HCT116 (cell line): ENCODE data around the gene FBXO5. TPM values are rescaled to one million over a fixed set of nuclear protein-coding genes. Genes with fewer than 3 reads are reported as not detected.

Experiments used
- ATAC-seq: fragments of 200-7000 bp; cut with Tn5 transposase; 2 replicates; pipeline ENCODE4 v1.9.1; 2020; ENCODE audit warnings: mild to moderate bottlenecking, moderate library complexity
- BruUV-seq: library from RNA; stranded (reverse); fragments of 400-500 nt; replicated peaks from 2 replicates; lab custom pipeline; 2021; lab: Mats Ljungman, UMichigan
- CTCF ChIA-PET: fragments of 300-600 bp; sonication (Branson Sonifier 250); formaldehyde crosslinking; loops from one replicate; lab custom pipeline; 2021; ENCODE audit warnings: antibody characterized with exemption; lab: Charles Lee
- POLR2A ChIA-PET: fragments of 300-600, 350-600 bp; sonication (Branson Sonifier 250); formaldehyde crosslinking; loops from one replicate; lab custom pipeline; 2021; ENCODE audit warnings: antibody characterized with exemption; lab: Charles Lee
- RAD21 ChIA-PET, 2 experiments: fragments of 300-600 bp; sonication (Branson Sonifier 250); formaldehyde crosslinking; loops; one replicate each; lab custom pipeline; 2023; ENCODE audit warnings: low total read pairs in 2 of 2; ENCODE audit not compliant: uncharacterized antibody in 2 of 2, unreplicated experiment in 2 of 2, low non-redundant PET in 1 of 2; lab: Charles Lee
- DNase-seq: peaks from one replicate; pipeline ENCODE4 v3.0.0-alpha.2; 2010; ENCODE audit warnings: low read depth, low spot score
- H2AFZ ChIP-seq: fragments of 200-600 bp; shearing (Covaris generic), sonication (generic); 2 replicates; pipeline ENCODE4 v1.6.1; 2017; ENCODE audit warnings: low read depth, mixed run types, mixed read lengths, antibody characterized with exemption, low read length; ENCODE audit not compliant: poor library complexity, severe bottlenecking
- H3K27ac ChIP-seq: 2 replicates; pipeline ENCODE4 v1.5.1; 2012; ENCODE audit warnings: low read depth, low read length
- H3K27me3 ChIP-seq: fragments of 200-600 bp; sonication (generic); 2 replicates; pipeline ENCODE4 v1.6.1; 2016; ENCODE audit warnings: mixed run types, low read length, mixed read lengths; ENCODE audit not compliant: insufficient read depth
- H3K36me3 ChIP-seq, 2 experiments: fragments of 200-500 bp in 1 of 2; fragments of 200-600 bp in 1 of 2; sonication (Bioruptor generic) in 1 of 2; sonication (generic) in 1 of 2; 2 replicates each; pipeline versions ENCODE4 v1.5.1 to v1.6.1; 2014 to 2016; ENCODE audit warnings: low read length in 2 of 2, inconsistent platforms in 1 of 2, mixed read lengths in 1 of 2, mixed run types in 1 of 2; ENCODE audit not compliant: insufficient read depth in 2 of 2, control insufficient read depth in 1 of 2
- H3K4me1 ChIP-seq, 2 experiments: fragments of 200-600 bp in 1 of 2; sonication (generic) in 1 of 2; 2 replicates each; pipeline versions ENCODE4 v1.5.1 to v1.6.1; 2012 to 2017; ENCODE audit warnings: low read length in 2 of 2, inconsistent platforms in 1 of 2, mild to moderate bottlenecking in 1 of 2, mixed read lengths in 1 of 2, mixed run types in 1 of 2, moderate library complexity in 1 of 2; ENCODE audit not compliant: insufficient read depth in 2 of 2, control insufficient read depth in 1 of 2
- H3K4me2 ChIP-seq: fragments of 200-600 bp; sonication (generic); 2 replicates; pipeline ENCODE4 v1.6.1; 2017; ENCODE audit warnings: mixed run types, low read length, mixed read lengths
- H3K4me3 ChIP-seq, 2 experiments: fragments of 200-600 bp in 1 of 2; sonication (generic) in 1 of 2; replicated peaks in 1 of 2; 2 replicates each; pipeline ENCODE4 v1.5.1; 2011 to 2016; ENCODE audit warnings: low read length in 2 of 2, control low read depth in 1 of 2, low read depth in 1 of 2, mild to moderate bottlenecking in 1 of 2, mixed read lengths in 1 of 2, mixed run types in 1 of 2
- H3K79me2 ChIP-seq: fragments of 200-600 bp; sonication (generic); 2 replicates; pipeline ENCODE4 v1.6.1; 2017; ENCODE audit warnings: mild to moderate bottlenecking, mixed run types, low read length, moderate library complexity, mixed read lengths; ENCODE audit not compliant: insufficient read depth
- H3K9ac ChIP-seq: fragments of 200-600 bp; sonication (generic); 2 replicates; pipeline ENCODE4 v1.6.1; 2016; ENCODE audit warnings: low read length, mixed read lengths
- H3K9me2 ChIP-seq: fragments of 200-600 bp; sonication (generic), shearing (Covaris generic); 2 replicates; pipeline ENCODE4 v1.6.1; 2017; ENCODE audit warnings: mixed run types, mild to moderate bottlenecking, moderate library complexity; ENCODE audit not compliant: insufficient read depth
- H3K9me3 ChIP-seq, 2 experiments: fragments of 200-500 bp in 1 of 2; fragments of 200-600 bp in 1 of 2; sonication (Bioruptor generic) in 1 of 2; sonication (generic) in 1 of 2; 2 replicates each; pipeline ENCODE4 v1.6.1; 2014 to 2017; ENCODE audit warnings: low read length in 2 of 2, mixed read lengths in 2 of 2, inconsistent platforms in 1 of 2, low read depth in 1 of 2, mild to moderate bottlenecking in 1 of 2, mixed run types in 1 of 2, moderate library complexity in 1 of 2; ENCODE audit not compliant: control insufficient read depth in 1 of 2, insufficient read depth in 1 of 2
- H4K20me1 ChIP-seq: fragments of 200-600 bp; sonication (generic), shearing (Covaris generic); 2 replicates; pipeline ENCODE4 v1.6.1; 2017; ENCODE audit warnings: mixed run types, mild to moderate bottlenecking, moderate library complexity; ENCODE audit not compliant: insufficient read depth
- ATF3 ChIP-seq: IDR thresholded peaks from 2 replicates; pipeline ENCODE4 v1.6.1; 2012
- CEBPB ChIP-seq: IDR thresholded peaks from 2 replicates; pipeline ENCODE4 v1.6.1; 2012; ENCODE audit warnings: low read depth
- CTCF ChIP-seq, 3 experiments: fragments of 200-600 bp in 1 of 3; sonication (generic) in 1 of 3; IDR thresholded peaks in 2 of 3; conservative IDR thresholded peaks in 1 of 3; 2 replicates each; pipeline ENCODE4 v1.5.1; 2012 to 2017; ENCODE audit warnings: low read depth in 2 of 3, low read length in 2 of 3, antibody characterized with exemption in 1 of 3, borderline replicate concordance in 1 of 3, control low read depth in 1 of 3, mild to moderate bottlenecking in 1 of 3, mixed read lengths in 1 of 3, mixed run types in 1 of 3, moderate library complexity in 1 of 3; ENCODE audit not compliant: insufficient read depth in 1 of 3
- EGR1 ChIP-seq: IDR thresholded peaks from 2 replicates; pipeline ENCODE4 v1.6.1; 2012; ENCODE audit warnings: low read depth
- EZH2 ChIP-seq: fragments of 200-600 bp; sonication (generic); IDR thresholded peaks from 2 replicates; pipeline ENCODE4 v1.6.1; 2017; ENCODE audit warnings: antibody characterized with exemption, mixed run types
- MAX ChIP-seq: IDR thresholded peaks from 2 replicates; pipeline ENCODE4 v1.6.1; 2012
- POLR2AphosphoS5 ChIP-seq: IDR thresholded peaks from 2 replicates; pipeline ENCODE4 v1.6.1; 2011; ENCODE audit warnings: mild to moderate bottlenecking, low read depth, low read length, moderate library complexity
- SIN3A ChIP-seq: IDR thresholded peaks from 2 replicates; pipeline ENCODE4 v1.6.1; 2012; ENCODE audit warnings: low read depth
- SP1 ChIP-seq: IDR thresholded peaks from 2 replicates; pipeline ENCODE4 v1.6.1; 2012; ENCODE audit warnings: low read depth
- ZBTB33 ChIP-seq: IDR thresholded peaks from 2 replicates; pipeline ENCODE4 v1.6.1; 2011; ENCODE audit warnings: mild to moderate bottlenecking, low read length, moderate library complexity; ENCODE audit not compliant: insufficient replicate concordance; ENCODE audit errors: extremely low read depth
- intact Hi-C: fragments of 100-400 bp; cut with micrococcal nuclease; formaldehyde crosslinking; loops from 2 replicates; pipeline ENCODE4 v1.10.0; 2022
- total RNA-seq: library from RNA; stranded (reverse); gene quantifications from one replicate; pipeline ENCODE4 v1.2.1, GENCODE V29; 2021; ENCODE audit not compliant: unreplicated experiment

Gene FBXO5
- total RNA-seq, 1 experiment from 2014 or later, result 38.9 TPM

- no TSS peak for BruUV-seq
- ChIA-PET RAD21 (no interaction called here), CTCF (no interaction called here)
Measured at GRCh38 chr6:153028963-153029362, 46.1 kb upstream of the FBXO5 start.

More at GRCh38 chr6:153028963-153029362, 46.1 kb upstream of the FBXO5 start:
- H3K4me2 ChIP-seq, result no peak overlapping the region
- TF ChIP-seq MAX (no peak), EZH2 (no peak), CEBPB (no peak), EGR1 (no peak), SP1 (no peak), ZBTB33 (no peak), POLR2AphosphoS5 (no peak), CTCF (IDR thresholded peaks at IDR 0.05 in 2 of 3, conservative IDR thresholded peaks at IDR 0.05 in 1 of 3; ENCODE audit: borderline replicate concordance in 1 of 3, insufficient read depth in 1 of 3, low read depth in 2 of 3, low read length in 2 of 3) (no peak), ATF3 (no peak), SIN3A (no peak)
- POLR2A ChIA-PET, result no interaction called here
- H3K9me2 ChIP-seq, result no peaks in the 10 kb centered on the region
- no peak overlapping the region for H2AFZ ChIP-seq
- no peak for ATAC-seq
- no peak overlapping the region for H3K27ac ChIP-seq
- no peak for DNase-seq
- no peaks in the 10 kb centered on the region for H4K20me1 ChIP-seq
- no peaks in the 10 kb centered on the region for H3K27me3 ChIP-seq
- intact Hi-C loops, result no loop called here
- H3K79me2 ChIP-seq, result no peaks in the 10 kb centered on the region
- H3K4me1 ChIP-seq, result no peaks in the 10 kb centered on the region
- H3K9me3 ChIP-seq, result no peaks in the 10 kb centered on the region
- no peak overlapping the region for H3K4me3 ChIP-seq
- H3K36me3 ChIP-seq, result no peaks in the 10 kb centered on the region
- no peak overlapping the region for H3K9ac ChIP-seq
